Epidermal melanocyte (primary cell): ENCODE results near the gene FGF3.

Experiments
- DNase-seq: peaks from one replicate; pipeline ENCODE4 v3.0.0; 2011; ENCODE audit warnings: low spot score; ENCODE audit not compliant: insufficient read length

FGF3 gene

GRCh38 chr11:69825037-69825834, 6.0 kb upstream of the FGF3 start:
- DNase-seq = no peak

DNA sequence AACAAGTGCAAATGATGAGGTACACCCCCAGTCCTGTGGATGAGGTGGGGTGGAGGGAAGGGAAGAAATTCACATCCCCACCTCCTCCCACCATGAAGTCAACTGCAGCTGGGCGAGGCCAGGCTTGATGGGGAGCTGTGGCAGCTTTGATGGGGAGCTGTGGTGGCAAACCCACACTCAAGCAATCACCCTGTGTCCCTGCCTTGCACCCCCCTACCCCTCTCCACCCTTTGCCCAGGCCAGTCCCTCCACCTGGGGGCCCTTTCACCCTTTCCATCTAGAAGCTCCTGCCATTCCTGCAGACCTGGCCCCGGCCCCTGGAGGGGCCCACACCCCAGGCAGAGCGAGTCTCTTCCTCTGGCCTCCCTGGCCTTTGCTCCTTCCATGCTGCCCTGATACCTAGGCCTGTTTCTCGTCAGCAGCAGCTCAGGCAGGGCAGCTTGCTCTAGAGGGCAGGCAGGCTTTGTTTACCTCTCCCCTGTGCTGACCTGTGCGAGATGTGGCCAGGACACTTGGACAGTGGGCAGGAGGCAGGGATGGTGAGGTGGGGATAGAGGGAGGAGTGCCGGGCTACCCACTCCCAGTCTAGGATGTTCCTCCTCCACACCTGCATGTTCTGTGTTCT, 4.5 kb upstream of the FGF3 start:
- no peak for DNase-seq

- DNase-seq = no peak
These were observed 3.7 kb upstream of the FGF3 start for GRCh38 chr11:69822676-69823494.

DNA sequence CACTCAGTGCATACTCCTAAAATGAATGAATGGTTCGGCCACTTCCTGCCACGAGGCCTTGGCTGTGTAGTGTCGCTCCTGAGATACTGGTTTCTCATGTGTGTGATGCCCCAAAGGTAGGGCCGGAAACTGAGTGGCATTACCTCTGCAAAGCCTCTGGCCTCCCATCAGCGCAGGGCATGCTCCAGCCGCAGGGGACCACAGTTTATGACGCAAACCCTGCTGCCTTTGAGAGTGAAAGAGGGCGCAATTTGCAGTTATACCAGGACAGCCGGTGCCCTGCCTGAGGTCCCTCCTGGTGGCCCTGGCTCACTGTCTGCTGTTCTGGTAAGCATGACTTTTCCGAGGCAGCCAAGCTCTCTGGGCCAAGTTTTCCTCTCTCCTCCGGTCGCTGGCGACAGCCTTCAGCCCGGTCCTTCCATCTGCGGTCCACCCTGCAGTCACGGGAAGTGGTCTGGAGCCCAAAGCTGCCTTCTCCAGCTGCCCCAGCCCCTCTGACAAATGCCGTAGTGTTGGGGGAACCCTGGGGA, 2.4 kb upstream of the FGF3 start:
- DNase-seq = no peak

DNA sequence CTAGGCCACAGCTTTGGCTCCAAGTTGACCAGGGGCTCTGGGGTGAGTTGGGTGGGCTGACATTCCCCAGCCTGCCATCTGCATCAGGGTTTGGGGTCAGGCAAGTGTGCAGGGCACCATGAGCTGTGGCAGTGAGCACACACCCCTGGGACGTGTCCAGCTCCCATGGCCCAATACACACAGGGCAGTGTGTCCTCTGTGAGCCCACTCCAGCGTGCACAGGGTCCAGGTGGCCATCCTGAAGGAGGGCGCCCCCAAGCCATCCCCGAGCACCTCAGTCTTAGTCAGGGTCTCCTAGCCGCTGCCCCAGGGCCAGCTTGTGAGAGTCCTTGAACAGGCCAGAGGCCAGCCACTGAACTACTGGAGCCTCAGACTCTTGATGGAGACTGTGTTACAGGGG, 1.2 kb upstream of the FGF3 start:
- no peak for DNase-seq

GRCh38 chr11:69819541-69820070, 390 bp upstream of the FGF3 start:
- no peak for DNase-seq

DNA sequence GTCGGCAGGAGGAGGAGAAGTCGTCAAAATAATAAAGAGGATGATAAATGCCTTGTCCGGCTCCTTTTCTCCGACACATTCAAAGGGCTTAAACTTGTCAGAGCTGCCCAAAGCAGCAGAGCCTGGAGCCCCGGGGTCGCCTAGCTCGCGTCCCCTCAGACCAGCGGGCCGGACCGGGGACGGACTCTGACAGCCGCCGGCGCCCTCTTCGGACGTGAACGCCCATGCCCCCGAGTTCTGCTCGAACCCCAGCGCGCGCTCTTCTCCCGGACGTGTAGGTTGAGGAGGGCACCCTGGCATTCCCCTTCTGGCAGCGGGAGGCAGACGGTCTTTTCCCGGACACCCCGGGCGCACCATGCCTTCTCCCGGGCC, 999 bp downstream of the FGF3 start:
- DNase-seq = no peak

DNA sequence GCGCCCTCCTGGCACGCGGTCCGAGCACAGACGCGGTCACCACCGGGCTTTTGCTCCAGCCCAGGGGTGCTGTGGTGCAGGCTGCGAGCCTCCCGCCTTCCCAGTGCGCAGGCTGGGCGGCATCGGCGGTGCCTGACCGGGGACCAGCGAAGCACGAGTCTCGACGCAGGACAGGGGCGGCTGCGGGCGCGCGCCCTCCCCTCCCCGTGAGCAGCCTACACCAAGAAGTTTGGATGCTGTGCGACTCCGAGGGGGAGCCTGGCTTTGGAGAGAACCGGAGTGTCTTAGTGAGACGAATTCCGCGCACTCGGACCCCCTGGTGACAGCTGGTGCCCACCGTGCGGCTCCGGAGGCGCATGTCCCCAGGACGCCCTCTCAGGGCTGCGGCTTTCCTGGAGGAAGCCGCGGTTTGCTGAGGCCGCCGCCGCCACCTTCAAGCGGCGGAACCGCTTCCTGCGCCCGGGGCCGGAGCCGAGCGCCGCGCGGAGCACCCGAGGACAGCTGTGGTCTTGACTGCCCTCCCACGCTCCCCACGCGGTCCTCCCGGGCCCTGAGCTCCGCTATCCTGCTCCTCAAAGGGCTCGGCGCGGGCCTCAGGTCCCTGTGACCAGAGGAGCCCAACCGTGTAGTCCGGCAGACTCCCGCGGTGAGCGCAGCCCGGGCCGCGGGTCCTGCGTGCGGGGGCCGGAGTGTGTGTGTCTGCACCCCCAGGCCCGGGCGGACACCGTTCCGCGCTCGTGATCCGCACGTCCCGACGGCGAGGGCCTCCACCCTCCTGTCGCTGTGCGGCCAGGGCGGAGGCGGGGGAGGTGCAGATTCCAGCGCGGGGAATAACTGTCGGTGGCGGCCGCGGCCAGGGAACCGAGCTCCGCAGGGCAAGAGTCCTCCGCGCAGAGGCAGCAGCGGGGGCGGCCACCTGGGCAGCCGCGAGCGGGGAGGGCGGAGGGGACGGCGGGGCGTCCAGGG, 1.7 kb downstream of the FGF3 start:
- DNase-seq = no peak

DNA sequence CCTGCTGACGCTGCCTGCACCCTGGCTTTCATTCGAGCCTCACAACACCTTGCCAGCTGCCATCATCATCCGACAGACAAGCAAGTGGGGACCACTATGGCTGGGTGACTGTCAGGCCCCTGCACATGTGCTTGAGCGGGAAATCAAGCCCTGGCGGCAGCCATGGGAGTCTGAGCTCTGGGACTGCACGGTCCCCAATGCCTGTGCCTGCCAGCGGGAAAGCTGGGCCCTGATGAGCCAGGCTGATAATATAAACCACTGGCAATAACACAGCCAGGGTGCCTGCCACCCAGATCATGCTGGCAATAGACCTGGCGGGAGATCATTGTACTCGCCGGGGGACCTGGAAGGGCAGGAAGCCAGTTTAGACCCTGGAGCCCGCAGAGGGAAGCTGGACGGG, 2.5 kb downstream of the FGF3 start:
- DNase-seq = no peak

DNA sequence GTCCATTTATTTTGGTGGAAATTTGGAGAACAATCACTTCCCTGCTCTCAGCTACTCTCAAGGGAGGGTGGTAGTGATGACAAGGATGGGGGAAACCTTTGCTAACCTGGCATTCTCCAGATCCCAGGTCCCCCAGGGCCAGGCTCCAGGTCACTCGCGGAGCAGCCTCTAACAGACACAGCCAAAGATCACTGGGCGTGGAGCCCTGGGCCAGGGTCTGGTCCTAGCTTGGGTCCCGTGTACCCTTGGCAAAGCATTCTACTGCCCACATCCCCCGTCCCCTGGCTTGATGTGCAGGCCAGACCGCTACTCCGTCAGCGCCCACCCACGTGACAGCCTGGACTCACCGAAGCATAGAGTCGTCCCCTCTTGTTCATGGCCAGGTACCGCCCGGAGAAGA, 3.2 kb downstream of the FGF3 start:
- DNase-seq = no peak

DNA sequence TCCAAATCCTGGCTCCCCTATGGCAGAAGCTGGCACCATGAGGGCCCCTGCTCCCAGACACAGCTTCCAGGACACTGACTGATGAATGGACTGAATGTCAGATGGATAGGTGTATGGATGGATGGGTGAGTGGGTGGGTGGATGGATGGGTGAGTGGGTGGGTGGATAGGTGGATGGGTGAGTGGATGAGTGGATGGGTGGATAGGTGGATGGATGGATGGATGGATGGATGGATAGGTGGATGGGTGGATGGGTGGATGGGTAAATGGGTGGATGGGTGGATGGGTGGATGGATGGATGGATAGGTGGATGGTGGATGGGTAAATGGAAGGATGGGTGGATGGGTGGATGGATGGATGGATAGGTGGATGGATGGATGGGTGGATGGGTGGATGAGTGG, 4.3 kb downstream of the FGF3 start:
- no peak for DNase-seq

- no peak for DNase-seq
These were observed 4.8 kb downstream of the FGF3 start for GRCh38 chr11:69814411-69814810.

- no peak for DNase-seq
These were observed 5.4 kb downstream of the FGF3 start for GRCh38 chr11:69813839-69814238.

GRCh38 chr11:69812946-69813345, 6.3 kb downstream of the FGF3 start:
- DNase-seq = no peak

DNA sequence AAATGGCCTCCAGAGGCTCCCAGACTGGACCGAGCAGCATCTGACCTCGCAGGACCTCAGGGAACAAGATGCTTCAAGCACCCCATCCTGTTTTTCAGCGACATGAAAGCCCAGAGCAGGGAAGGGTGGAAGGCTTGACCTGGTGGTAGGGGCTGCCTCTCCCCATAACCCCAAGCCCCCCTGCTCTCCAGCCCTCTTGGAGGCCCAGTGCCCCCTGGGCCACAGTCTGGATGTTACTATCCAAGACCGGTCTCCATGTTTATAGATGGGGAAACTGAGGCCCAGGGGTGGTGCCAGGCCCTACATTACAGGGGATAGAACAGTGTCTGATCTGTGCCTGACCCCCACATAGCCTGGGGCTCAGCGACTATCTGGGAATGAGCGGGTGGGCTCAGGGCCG, 7.0 kb downstream of the FGF3 start:
- no peak for DNase-seq

GRCh38 chr11:69811431-69811830, 7.8 kb downstream of the FGF3 start:
- DNase-seq = no peak

GRCh38 chr11:69810289-69811118, 8.7 kb downstream of the FGF3 start:
- no peak for DNase-seq

DNA sequence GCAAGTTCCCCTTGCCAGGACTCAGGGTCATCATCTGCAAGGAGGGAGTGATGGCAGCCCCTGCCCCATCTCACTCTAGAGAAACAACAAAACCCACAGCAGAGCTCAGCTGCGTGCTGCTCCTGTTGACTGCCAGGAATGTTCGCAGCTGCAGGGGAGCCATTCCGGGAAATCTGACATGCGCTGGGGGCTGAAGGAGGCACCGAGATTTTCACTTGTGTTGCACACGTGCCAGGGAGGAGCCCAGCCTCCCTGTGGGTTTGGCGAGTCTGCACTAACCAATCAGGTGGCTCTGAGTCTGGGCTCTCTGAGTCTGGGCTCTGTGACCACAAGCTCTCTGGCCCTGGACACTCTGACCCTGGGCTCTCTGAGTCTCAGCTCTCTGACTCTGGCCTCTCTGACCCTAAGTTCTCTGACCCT, 10.5 kb downstream of the FGF3 start:
- DNase-seq = no peak

GRCh38 chr11:69807106-69807815, 12.0 kb downstream of the FGF3 start:
- no peak for DNase-seq
